ENCODE data around the gene ALDH2.
"Not testable (repeated sequence)": the region's sequence is repeated elsewhere in the genome, so short reads cannot be mapped to it uniquely, and the experiment has no call there.

The ALDH2 gene

GRCh38 chr12:111759991-111760390 is 6.7 kb upstream of the ALDH2 start:
- no peak for DNase-seq

- DNase-seq, result no peak
These were observed 5.6 kb upstream of the ALDH2 start for GRCh38 chr12:111761099-111761498.

- no peak for DNase-seq
These were observed 5.0 kb upstream of the ALDH2 start for GRCh38 chr12:111761706-111762105.

GRCh38 chr12:111763552-111763951 is 3.2 kb upstream of the ALDH2 start:
- not testable (repeated sequence) for DNase-seq

- no peak for DNase-seq
These were observed 2.5 kb upstream of the ALDH2 start for GRCh38 chr12:111764120-111764821.

- DNase-seq, result no peak
These were observed 827 bp downstream of the ALDH2 start for GRCh38 chr12:111767362-111768158.

GRCh38 chr12:111768159-111768895 is 1.6 kb downstream of the ALDH2 start:
- peak; percentile 20 for DNase-seq

- no peak for DNase-seq
These were observed 2.9 kb downstream of the ALDH2 start for GRCh38 chr12:111769599-111769998.

- DNase-seq, result no peak
These were observed 7.2 kb downstream of the ALDH2 start for GRCh38 chr12:111773801-111774551.

- no peak for DNase-seq
These were observed 8.8 kb downstream of the ALDH2 start for GRCh38 chr12:111775205-111776193.

GRCh38 chr12:111776836-111777344 is 10.2 kb downstream of the ALDH2 start:
- DNase-seq, result no peak

GRCh38 chr12:111777345-111778045 is 10.8 kb downstream of the ALDH2 start:
- DNase-seq, result no peak

GRCh38 chr12:111780166-111780565 is 13.4 kb downstream of the ALDH2 start:
- DNase-seq, result no peak

GRCh38 chr12:111780615-111781014 is 13.9 kb downstream of the ALDH2 start:
- DNase-seq, result no peak

GRCh38 chr12:111781085-111781658 is 14.4 kb downstream of the ALDH2 start:
- DNase-seq, result no peak

- no peak for DNase-seq
These were observed 16.3 kb downstream of the ALDH2 start for GRCh38 chr12:111783046-111783445.

- no peak for DNase-seq
These were observed 18.2 kb downstream of the ALDH2 start for GRCh38 chr12:111784953-111785352.

- DNase-seq, result no peak
These were observed 18.9 kb downstream of the ALDH2 start for GRCh38 chr12:111785651-111786050.

GRCh38 chr12:111788178-111788654 is 21.5 kb downstream of the ALDH2 start:
- DNase-seq, result no peak

- no peak for DNase-seq
These were observed 23.0 kb downstream of the ALDH2 start for GRCh38 chr12:111789779-111790178.

All from NCI-H2171 (cell line).